GM12864 (cell line): Measurements from ENCODE around the gene PRR16.

Experiments
- DNase-seq: peaks from one replicate; pipeline ENCODE4 v3.0.0-alpha.2; 2011; ENCODE audit warnings: low read depth
- H3K4me3 ChIP-seq: 2 replicates; pipeline ENCODE4 v1.5.1; 2011; ENCODE audit warnings: mild to moderate bottlenecking, low read depth, low read length, control low read depth
- CTCF ChIP-seq: IDR thresholded peaks from 2 replicates; pipeline ENCODE4 v1.5.1; 2011; ENCODE audit warnings: low read depth, mild to moderate bottlenecking, moderate library complexity, low read length, control low read depth, inconsistent platforms; ENCODE audit errors: missing control alignments

Gene PRR16

GRCh38 chr5:120472911-120473310, 8.8 kb downstream of the PRR16 start:
- no peak for DNase-seq
- TF ChIP-seq CTCF: no peak
- no peak overlapping the region for H3K4me3 ChIP-seq

- no peak for TF ChIP-seq CTCF
- no peak overlapping the region for H3K4me3 ChIP-seq
- DNase-seq: no peak
Measured at GRCh38 chr5:120473332-120473731, 9.2 kb downstream of the PRR16 start.

- no peak for TF ChIP-seq CTCF
- no peak for DNase-seq
- no peak overlapping the region for H3K4me3 ChIP-seq
Measured at GRCh38 chr5:120476063-120476462, 12.0 kb downstream of the PRR16 start.

- no peak overlapping the region for H3K4me3 ChIP-seq
- no peak for DNase-seq
- TF ChIP-seq CTCF: no peak
Measured at GRCh38 chr5:120479066-120479465, 15.0 kb downstream of the PRR16 start.

GRCh38 chr5:120499876-120500563, 35.9 kb downstream of the PRR16 start:
- no peak for TF ChIP-seq CTCF
- DNase-seq: no peak
- no peak overlapping the region for H3K4me3 ChIP-seq

GRCh38 chr5:120502531-120502930, 38.4 kb downstream of the PRR16 start:
- H3K4me3 ChIP-seq: no peak overlapping the region
- TF ChIP-seq CTCF: no peak
- no peak for DNase-seq

- H3K4me3 ChIP-seq: no peak overlapping the region
- no peak for DNase-seq
- no peak for TF ChIP-seq CTCF
Measured at GRCh38 chr5:120503341-120503740, 39.2 kb downstream of the PRR16 start.
